HG03432 (cell line): ENCODE data around the gene TBC1D10B.
"Not testable (repeated sequence)": the region's sequence is repeated elsewhere in the genome, so short reads cannot be mapped to it uniquely, and the experiment has no call there.

Source experiments
- ATAC-seq: cut with Tn5 transposase; IDR thresholded peaks from one replicate; pipeline ENCODE4 v1.9.1; 2021; ENCODE audit warnings: mild to moderate bottlenecking, moderate library complexity; ENCODE audit not compliant: unreplicated experiment

TBC1D10B gene

DNA sequence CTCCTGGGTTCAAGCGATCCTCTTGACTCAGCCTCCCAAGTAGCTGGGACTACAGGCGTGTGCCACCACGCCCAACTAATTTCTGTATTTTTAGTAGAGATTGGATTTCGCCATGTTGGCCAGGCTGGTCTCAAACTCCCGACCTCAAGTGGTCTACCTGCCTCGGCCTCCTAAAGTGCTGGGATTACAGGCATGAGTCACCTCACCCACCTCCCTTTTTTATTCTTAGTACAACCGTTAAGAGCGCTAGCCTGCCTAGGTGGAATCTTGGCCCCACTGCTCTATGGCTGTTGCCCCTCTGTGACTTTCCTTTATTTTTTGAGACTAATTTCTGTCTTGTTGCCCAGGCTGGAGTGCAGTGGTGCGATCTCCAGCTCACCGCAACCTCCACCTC is 32.3 kb downstream of the TBC1D10B start:
- not testable (repeated sequence) for ATAC-seq

GRCh38 chr16:30335598-30336474 is 34.5 kb downstream of the TBC1D10B start:
- ATAC-seq = peak; percentile 30

DNA sequence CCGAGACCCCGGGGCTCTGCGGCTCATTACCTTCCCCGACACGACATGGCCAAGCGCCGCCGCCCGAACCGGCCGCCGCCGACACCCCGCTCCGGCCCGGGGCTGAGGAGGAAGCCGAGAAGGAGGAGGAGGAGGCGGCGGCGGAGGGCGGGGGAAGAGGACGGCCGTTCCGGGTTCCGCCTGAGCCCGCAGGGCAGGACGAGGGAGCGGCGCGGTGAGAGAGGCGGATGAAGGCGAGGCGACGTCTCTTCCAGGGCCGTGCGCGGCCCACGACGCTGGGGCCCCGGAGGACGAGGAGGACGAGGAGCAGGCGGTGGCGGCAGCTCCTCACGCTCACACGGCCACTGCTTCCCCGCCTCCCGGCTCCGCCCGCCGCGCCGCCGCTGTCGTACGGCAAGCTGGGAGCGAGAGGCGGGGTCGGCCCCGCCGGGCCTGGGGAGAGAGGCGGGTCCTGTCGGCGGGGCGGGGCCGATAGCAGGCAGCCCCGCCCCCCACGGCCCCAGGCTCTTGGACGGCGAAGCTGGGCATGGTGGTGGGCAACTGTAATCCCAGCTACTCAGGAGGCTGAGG is 35.2 kb downstream of the TBC1D10B start:
- ATAC-seq = peak; percentile 78

DNA sequence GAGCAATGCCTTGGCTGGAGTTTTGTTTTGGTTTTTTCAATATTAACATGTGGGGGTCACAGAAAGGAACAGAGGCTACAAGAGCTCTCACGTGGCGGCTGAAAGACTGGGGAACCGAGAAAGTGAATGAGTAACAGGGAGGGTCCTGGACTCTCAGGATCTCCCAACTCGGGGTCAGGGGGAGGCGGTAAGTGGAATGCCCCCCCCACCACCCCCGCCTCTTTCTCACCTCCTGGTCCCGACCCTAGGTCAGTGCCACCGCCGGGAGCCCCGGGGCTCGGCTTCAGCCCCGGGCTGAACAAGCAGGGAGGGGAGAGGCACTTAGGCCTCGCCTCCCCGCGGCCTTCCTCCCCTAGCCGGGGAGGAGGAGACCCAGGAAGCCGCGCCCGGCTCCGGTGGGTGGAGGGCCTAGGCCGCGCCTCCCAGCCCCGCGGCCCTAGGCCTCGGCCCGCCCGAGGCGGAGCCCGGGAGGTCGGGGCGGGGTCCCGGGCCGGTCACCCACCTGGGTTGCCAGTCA is 35.8 kb downstream of the TBC1D10B start:
- ATAC-seq = peak; percentile 86

- not testable (repeated sequence) for ATAC-seq
Observed at GRCh38 chr16:30324220-30324619, 46.1 kb downstream of the TBC1D10B start.

DNA sequence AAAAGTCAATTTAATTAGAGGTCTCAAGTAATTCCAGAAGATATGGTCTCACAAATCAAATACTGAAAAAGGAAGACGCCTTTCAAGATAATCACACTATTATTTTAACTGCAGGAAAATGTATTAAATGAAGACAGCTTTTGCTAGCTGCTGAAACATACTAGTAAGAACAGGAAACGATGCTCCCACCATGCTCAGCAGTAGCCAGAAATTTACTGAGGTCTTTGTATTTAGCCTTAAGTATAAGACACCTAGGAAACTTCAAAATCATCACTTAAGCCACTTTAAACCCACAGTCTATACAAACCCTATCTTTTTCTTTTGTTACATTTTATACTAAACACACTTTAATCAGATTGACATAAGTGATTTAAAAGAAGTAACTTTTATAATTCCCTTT is 51.6 kb downstream of the TBC1D10B start:
- ATAC-seq = not testable (repeated sequence)

- ATAC-seq = not testable (repeated sequence)
Observed at GRCh38 chr16:30310937-30311336, 59.4 kb downstream of the TBC1D10B start.

DNA sequence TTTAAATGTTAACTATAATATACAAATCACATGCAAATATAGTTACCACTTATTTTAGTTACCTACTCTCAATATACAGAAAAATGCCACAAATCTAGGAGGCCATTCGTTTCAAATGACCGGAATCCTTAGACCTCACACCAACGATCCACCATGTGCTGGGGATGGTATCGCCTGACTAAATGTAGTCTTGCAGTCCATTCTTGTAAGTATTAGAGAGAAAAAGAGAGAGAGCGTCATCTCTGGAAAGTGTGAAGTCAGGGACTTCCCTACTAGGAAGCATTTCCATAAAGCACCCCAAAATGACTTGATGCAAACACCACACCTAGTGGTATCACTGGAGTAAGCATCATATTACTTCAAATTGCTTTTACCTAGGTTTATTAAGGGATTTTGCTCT is 61.0 kb downstream of the TBC1D10B start:
- not testable (repeated sequence) for ATAC-seq
